GM20431 (cell line): ENCODE measurements around the gene TRAF7.
"Not testable (repeated sequence)": the region's sequence is repeated elsewhere in the genome, so short reads cannot be mapped to it uniquely, and the experiment has no call there.

Experiments used
- in situ Hi-C: fragments of 300-500 bp; cut with MseI, MboI; formaldehyde crosslinking; loops from one replicate; pipeline ENCODE4 v1.15.0; 2020; ENCODE audit warnings: low sequenced_read_pairs; ENCODE audit not compliant: unreplicated experiment

TRAF7 gene

DNA sequence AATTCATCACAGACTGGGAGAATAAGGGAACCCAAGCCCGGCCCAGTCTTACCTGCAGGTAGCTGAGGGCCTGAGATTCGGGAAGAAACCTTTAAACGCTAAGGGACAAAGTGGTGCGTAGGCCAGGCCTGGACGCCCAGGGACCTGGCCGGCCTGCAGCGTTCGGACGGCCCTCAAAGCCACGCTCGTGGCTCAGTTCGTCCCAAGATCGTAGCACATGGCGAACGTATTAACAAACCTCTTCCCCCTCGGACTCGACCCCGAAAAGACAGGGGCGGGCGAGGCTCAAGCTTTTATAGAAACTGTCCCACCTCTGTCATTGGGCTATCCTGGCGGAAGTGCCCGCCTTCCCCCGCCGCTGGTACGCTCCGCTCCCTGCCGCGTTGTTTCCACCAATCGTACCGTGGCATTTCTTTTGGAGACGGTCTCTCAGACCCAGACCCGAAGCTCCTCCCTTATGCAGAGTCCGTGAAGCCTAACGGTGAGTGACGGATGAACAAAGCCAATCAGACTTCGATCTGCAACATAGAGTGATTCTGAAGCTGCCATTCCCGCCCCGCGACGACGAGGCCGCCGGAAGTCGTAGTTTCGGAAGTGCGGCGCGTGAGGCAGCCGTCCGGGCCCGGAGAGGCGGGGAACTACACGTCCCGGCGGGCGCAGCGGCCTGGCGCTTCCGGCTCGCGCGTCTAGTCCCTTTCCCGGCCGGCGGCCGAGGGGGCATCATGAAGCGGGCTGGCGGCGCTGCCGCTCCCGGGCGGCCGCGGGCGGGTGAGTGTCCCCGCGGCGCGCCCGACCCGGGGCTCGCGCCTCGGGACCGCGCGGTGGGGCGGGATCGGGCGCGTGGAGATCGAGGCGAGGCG, at the start of gene TRAF7:
Gene TRAF7 (plus strand): TSS at position 692 of the 860 bp plus-strand sequence. CDS start 8,139 bp downstream, outside the sequence.
- in situ Hi-C loops, result no loop called here

- in situ Hi-C loops, result not testable (repeated sequence)
Observed at GRCh38 chr16:2106211-2106610, 49.4 kb upstream of the TRAF7 start.

DNA sequence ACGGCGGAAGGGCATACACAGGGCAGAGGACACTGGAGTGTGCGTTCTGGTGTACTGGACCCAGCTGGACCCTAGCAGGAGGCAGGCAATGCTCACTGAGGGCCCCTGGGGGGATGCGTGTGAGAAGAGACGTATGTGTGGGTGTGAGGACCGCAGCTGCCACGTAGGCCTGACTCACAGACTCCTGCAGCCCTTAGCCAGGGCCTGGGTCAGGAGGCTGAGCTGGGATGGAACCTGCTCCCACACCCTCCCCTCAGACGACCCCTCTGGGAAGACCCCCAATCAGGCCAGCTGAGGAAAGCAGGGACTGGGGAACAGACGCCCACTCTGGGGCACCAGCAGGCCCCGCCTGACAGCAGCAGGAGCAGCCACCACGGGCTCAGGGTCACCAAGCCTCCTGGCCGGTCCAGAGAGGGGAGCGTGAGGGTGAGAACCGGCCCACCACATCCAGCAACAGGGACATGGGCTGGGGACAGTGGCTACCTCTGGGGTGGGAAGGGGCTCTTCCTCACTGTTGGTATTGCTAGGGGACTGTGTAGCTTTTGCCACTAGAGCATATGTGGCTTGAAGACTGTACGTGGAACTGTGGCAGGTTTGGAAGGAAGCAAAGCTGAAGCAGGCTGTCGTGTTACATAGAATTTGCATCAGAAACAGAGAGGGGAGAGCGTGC, 48.3 kb upstream of the TRAF7 start:
- in situ Hi-C loops, result not testable (repeated sequence)

DNA sequence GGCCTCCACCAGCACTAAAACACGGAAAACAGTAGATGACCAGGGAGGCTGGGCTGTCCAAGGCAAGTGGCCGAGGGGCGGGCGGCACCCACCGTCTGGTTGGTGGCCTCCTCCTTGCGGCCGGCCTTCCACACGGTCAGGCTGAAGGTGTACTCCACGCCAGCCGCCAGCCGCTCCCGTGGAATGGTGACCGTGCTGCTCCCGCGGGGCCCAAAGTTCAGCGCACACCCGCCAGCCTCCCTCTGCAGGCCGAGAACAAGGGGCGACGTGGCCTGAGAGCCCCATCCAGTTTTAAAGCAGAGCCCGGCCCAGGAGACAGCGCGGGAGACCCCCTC, 47.8 kb upstream of the TRAF7 start:
- in situ Hi-C loops, result not testable (repeated sequence)

DNA sequence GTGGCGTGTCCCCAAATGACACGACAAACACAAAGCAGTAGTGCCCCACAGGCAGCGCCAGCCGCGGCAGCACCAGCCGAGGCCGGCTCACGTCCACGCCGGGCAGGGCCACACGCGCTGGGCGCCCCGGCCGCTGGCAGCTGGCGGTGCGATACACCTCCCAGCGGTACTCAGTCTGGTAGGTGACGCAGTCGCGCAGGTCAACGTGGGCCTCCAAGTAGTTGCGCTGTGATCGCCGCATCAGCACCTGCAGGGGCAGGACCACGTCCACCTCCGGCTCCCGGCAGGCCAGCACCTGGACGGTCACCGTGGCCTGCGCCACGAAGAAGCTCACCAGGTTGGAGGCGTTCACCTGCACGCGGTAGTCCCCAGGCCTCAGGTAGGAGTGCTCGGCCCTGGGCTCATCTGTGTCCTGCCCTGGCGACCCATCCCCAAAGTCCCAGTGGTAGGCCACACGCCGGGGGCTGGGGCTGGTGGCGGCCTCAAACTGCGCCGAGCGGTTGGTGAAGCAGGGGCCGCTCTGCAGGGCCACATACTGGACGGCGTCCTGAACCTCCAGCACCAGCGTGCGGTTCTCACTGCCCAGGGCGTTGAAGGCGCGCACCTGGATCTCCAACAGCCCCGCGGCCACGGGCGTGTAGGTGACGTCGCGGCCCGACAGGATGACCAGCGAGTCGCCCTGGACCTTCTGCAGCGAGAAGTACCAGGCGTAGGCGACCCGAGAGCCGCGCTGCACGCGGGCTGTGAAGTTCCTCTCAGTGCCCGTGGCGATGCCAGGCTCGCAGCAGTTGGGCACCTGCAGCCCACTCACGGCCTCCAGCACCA, 46.9 kb upstream of the TRAF7 start:
- in situ Hi-C loops, result not testable (repeated sequence)

DNA sequence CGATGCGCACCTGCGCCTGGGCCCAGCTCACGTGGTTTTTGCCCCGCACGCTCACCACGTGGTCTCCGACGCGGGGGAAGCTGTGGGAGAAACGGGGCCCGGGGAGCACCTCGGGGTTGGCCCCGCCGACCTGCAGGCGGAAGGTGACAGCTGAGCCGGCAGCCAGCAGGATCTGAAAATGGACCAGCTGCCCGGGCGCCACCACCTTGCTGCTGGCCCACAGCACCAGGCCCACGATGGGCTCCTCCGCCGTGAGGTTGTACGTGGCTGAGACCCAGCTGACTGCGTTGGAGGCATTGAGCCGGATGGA, 46.4 kb upstream of the TRAF7 start:
- in situ Hi-C loops, result not testable (repeated sequence)

DNA sequence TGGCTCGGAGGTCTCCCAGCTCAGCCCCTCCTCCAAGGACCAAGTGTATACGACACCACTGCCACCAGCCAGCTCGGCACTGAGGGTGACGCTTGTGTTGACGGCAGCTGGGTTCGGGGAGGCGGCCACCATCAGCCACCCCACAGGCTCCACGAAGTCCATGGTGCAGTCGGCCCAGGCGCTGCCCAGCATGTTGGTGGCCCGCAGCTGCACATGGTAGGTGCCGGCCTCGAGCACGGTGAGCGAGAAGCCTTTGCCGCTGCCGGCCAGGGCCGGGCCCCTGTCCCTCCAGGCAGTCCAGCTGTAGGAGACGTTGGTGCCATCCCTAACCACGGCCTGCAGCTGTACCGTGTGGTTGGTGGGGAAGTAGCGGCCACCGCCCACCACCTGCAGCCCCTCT, 45.7 kb upstream of the TRAF7 start:
- in situ Hi-C loops, result not testable (repeated sequence)

DNA sequence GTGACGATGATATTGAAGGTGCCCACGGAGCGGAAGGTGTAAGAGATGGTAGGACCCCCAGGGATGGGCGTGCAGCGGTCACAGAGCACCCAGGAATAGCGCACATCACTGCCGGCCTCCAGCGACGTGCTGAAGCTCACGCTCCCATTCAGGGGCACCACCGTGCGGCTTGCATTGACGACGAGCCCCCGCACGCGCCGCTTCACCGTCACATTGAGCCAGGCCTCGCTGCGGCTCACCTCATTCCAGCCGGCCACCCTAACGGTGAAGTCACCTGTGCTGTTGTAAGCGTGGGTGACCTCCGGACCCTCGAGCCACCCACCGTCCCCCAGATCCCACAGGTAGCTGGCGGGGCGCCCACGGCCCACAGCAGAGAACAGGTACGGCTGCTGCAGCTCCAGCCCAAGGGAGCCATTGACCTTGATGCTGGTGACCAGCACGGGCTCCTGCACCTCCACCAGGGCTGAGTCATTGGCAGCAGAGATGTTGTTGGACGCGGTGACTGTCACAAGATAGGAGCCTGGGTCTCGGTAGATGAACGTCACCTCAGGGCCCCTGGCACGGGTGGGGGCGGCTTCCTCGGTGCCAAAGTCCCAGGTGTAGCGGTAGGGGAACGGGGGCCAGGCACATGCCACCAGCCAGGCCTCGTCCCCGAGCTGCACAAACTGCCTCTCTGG, 45.1 kb upstream of the TRAF7 start:
- in situ Hi-C loops, result not testable (repeated sequence)

DNA sequence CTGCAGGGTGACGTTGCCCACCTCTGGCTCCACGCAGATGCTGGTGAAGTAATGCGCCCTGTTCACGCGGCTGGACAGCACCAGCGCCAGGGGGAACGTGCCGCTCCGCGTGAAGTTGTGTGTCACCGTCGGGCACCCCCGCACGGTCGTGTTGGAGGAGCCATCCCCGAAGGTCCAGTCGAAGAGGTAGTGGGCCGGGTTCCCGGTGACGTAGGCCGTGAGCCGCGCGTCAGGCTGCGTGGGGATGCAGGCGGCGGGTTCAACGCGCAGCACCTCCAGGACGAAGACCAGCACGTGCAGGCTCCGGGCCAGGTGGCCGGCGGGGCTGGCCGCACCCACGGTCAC, 44.6 kb upstream of the TRAF7 start:
- in situ Hi-C loops, result not testable (repeated sequence)

DNA sequence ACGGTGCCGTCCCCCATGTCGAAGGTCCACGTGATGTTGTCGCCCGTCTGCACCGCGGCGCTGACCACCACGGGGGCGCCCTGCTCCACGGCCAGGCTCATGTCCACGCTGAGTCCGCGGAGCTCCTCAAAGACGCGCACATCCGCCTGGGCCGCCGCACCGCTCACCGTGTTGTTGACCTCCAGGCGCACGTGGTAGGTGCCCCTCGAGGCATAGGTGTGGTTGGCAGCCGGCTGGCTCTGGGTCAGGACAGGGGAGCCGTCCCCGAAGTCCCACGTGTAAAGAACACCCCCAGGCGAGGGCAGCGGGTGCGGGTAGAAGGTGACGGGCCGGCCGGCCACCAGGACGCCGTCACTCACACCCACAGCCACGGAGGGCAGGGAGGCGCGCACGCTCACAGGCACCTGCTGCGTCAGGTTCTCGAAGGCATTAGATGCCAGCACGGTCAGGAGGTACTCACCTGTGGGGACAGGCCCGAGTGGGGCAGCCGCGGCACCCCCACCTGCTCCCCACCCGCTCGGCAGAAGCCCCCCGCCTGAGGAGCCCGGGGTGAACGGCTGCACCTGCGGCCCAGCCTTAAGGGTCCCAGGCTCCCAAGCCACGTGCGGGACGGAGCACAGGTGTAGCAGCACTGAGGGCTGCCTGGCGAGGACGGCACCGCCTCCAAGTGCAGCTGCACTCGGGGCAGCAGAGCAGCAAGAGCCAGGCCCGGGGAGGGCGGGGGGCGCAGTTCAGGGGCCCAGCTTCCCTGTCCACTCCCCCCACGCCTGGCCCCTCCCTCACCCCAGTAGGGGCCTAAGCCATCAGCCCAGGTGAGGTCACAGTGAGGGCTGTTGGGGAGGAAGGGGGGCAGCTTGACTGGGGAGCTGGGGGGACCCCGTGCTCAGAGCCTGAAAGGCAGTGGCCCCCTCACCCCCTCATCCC, 43.9 kb upstream of the TRAF7 start:
- in situ Hi-C loops, result not testable (repeated sequence)

DNA sequence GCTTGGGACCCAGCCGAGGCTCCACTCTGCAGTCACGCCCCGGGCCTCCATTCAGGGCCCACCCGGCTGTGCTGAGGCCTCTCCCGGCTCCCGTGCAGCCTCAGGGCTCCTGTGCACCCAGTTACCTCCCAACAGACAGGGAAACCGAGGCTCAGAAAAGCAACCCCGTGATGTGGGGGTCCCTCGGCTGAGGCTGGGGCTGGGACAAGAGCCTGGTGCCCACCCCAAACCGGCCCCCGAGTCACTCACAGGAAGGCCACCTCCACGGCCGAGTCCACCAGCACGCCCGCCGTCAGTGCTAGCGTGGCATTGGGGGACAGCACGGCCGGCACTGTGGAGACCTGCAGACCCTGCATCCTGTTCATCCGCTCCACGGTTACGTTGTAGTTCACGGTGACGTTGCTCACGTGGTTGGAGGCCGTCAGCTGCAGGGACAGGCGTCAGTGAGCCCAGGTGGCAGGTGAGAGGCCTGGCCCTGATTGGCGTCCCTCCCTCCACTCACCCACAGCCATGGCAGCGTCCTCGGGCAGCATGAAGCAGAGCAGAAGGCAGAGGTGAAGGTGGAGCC, 43.0 kb upstream of the TRAF7 start:
- in situ Hi-C loops, result not testable (repeated sequence)

DNA sequence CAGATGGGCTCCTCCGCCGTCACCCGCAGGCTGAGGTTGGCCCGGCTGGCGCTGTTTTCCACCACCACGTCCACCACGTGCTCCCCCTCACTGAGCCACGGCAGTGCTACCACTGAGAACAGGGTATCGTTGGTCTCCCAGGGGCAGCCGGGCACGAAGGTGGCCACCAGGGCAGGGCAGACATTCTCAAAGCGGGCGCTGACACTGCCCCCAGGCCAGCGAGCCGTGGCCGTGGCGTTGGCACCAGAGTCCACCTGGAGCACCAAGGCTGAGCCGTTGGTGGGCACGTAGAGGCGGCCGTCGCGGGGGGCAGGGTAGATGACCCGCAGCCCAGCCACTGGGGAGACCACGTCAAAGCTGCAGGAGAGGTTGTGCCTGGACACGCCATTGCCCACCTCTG, 41.4 kb upstream of the TRAF7 start:
- in situ Hi-C loops, result not testable (repeated sequence)

GRCh38 chr16:2114885-2115590, 40.5 kb upstream of the TRAF7 start:
- in situ Hi-C loops, result not testable (repeated sequence)

- in situ Hi-C loops, result no loop called here
Observed at GRCh38 chr16:2115591-2115973, 40.0 kb upstream of the TRAF7 start.

DNA sequence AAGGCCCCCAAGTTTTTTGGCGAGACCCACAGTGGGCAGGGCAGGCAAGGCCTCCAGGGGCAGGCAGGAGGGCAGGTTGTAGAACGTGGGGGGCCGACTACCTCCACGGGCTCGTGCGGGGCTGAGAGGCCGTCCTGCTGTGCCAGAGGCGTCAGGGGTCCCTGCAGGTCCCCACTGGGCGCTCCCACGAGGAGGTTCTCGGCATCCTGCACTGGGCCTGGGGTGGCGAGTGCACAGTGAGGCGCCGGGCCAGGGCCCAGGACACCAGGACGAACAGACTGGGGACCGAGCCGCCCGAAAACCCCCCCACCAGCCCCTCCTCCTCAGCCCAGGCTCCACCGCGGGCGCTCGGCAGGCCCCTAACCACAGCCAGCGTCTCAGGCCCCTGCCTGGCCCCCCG, 39.2 kb upstream of the TRAF7 start:
- in situ Hi-C loops, result not testable (repeated sequence)

- in situ Hi-C loops, result not testable (repeated sequence)
Observed at GRCh38 chr16:2117341-2117740, 38.2 kb upstream of the TRAF7 start.

DNA sequence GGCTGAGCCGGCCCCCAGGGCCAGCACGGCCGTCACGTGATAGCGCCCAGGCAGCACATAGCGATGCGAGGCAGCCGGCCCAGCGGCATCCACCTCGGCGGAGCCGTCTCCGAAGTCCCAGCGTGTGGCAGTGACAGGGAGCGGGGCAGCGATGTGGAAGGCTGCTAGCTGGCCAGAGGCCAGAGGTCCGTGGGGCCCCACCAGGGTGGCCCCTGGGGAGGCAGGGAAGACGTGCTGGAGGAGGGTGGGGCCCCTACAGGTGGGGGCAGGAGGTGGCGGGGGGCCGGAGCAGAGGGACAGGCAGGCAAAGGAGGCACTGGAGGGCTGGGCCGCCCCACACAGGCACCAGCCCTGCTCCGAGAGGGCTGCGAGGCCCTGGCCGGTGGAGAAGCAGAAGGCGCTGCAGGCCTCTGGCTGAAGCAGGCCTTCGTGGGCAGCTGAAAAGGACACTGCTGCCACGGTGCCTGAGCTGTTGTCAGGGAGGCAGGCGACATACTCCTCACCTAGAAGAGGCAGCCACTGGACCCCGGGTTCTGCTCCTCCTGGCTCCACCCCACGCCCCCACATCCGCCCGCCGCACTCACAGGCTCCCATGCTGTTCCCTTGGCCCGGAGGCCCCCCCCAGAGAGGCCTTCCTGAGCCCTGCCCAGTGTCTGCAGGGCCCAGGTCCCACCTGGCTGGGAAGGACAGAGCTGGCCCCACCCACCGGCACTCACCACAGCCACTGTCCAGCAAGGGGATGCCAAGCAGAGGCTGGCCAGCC, 37.4 kb upstream of the TRAF7 start:
- in situ Hi-C loops, result not testable (repeated sequence)

GRCh38 chr16:2121325-2121724, 34.3 kb upstream of the TRAF7 start:
- in situ Hi-C loops, result not testable (repeated sequence)
